IMR-90 (cell line): ENCODE data around the gene FAM180A.

Experiments used
- BHLHE40 ChIP-seq: fragments of 150-350 bp; IDR thresholded peaks from 2 replicates; pipeline ENCODE4 v1.6.1; 2016; ENCODE audit warnings: mild to moderate bottlenecking, low read depth, low read length
- CHD1 ChIP-seq: IDR thresholded peaks from 2 replicates; pipeline ENCODE4 v1.6.1; 2012; ENCODE audit warnings: low read depth, low read length, improper control_type of control experiment
- CTCF ChIP-seq: conservative IDR thresholded peaks from 2 replicates; pipeline ENCODE4 v1.5.1; 2012; ENCODE audit warnings: mild to moderate bottlenecking, low read depth, low read length, improper control_type of control experiment
- ELK1 ChIP-seq: fragments of 150-350 bp; IDR thresholded peaks from 2 replicates; pipeline ENCODE4 v1.6.1; 2016; ENCODE audit warnings: low read depth, mild to moderate bottlenecking, low read length, moderate library complexity, borderline replicate concordance
- MAFK ChIP-seq: IDR thresholded peaks from 2 replicates; pipeline ENCODE4 v1.6.1; 2012; ENCODE audit warnings: low read depth, low read length, improper control_type of control experiment
- MAZ ChIP-seq: IDR thresholded peaks from 2 replicates; pipeline ENCODE4 v1.6.1; 2012; ENCODE audit warnings: low read depth, mild to moderate bottlenecking, low read length, improper control_type of control experiment, moderate library complexity, borderline replicate concordance
- MXI1 ChIP-seq: IDR thresholded peaks from 2 replicates; pipeline ENCODE4 v1.6.1; 2012; ENCODE audit warnings: low read depth, mild to moderate bottlenecking, low read length, moderate library complexity, borderline replicate concordance
- POLR2A ChIP-seq: IDR thresholded peaks from 2 replicates; pipeline ENCODE4 v1.6.1; 2012; ENCODE audit warnings: mild to moderate bottlenecking, low read depth, low read length
- RAD21 ChIP-seq: IDR thresholded peaks from 2 replicates; pipeline ENCODE4 v1.6.1; 2012; ENCODE audit warnings: low read length, improper control_type of control experiment
- RCOR1 ChIP-seq: IDR thresholded peaks from 2 replicates; pipeline ENCODE4 v1.6.1; 2012; ENCODE audit warnings: mild to moderate bottlenecking, low read length, improper control_type of control experiment; ENCODE audit not compliant: insufficient replicate concordance
- USF2 ChIP-seq: fragments of 150-350 bp; IDR thresholded peaks from 2 replicates; pipeline ENCODE4 v1.6.1; 2017; ENCODE audit warnings: mild to moderate bottlenecking, antibody characterized with exemption, low read length, low read depth

GRCh38 chr7:135704074-135704473 lies 44.5 kb downstream of the FAM180A start:
- no peak; the same call in 1 of the 2 replicates for TF ChIP-seq CTCF
- no peak for TF ChIP-seq USF2
- TF ChIP-seq RAD21 = no peak
- no peak for TF ChIP-seq ELK1
- no peak for TF ChIP-seq POLR2A
- no peak for TF ChIP-seq CHD1
- TF ChIP-seq MXI1 = no peak
- TF ChIP-seq MAZ = no peak
- no peak for TF ChIP-seq MAFK
- no peak for TF ChIP-seq RCOR1
- no peak for TF ChIP-seq BHLHE40
